GM23248 (cell line): ENCODE results near the gene TMEM263. TPM values are rescaled to one million over a fixed set of nuclear protein-coding genes. Genes with fewer than 3 reads are reported as not detected.
A peak's percentile ranks its signal among the peaks of the same experiment; 100 is the strongest.

Experiments
- DNase-seq: peaks from one replicate; pipeline ENCODE4 v3.0.0-alpha.2; 2015
- H2AFZ ChIP-seq: fragments of 200-600 bp; sonication (generic); 2 replicates; pipeline ENCODE4 v1.6.1; 2016; ENCODE audit warnings: antibody characterized with exemption
- H3F3A ChIP-seq: fragments of 200-600 bp; sonication (generic); 2 replicates; pipeline ENCODE4 v1.6.1; 2016; ENCODE audit warnings: mild to moderate bottlenecking, antibody characterized with exemption, mixed run types; ENCODE audit not compliant: insufficient read depth
- H3K27ac ChIP-seq: fragments of 200-600 bp; sonication (generic); 2 replicates; pipeline ENCODE4 v1.5.1; 2016; ENCODE audit warnings: mild to moderate bottlenecking
- H3K27me3 ChIP-seq: fragments of 200-600 bp; sonication (generic); replicated peaks from 2 replicates; pipeline ENCODE4 v1.6.1; 2016; ENCODE audit warnings: mild to moderate bottlenecking; ENCODE audit not compliant: insufficient read depth
- H3K36me3 ChIP-seq: fragments of 200-600 bp; sonication (generic); 2 replicates; pipeline ENCODE4 v1.6.1; 2016; ENCODE audit warnings: low read depth, mild to moderate bottlenecking
- H3K4me1 ChIP-seq: fragments of 200-600 bp; sonication (generic); 2 replicates; pipeline ENCODE4 v1.6.1; 2016; ENCODE audit warnings: mild to moderate bottlenecking; ENCODE audit not compliant: insufficient read depth
- H3K4me2 ChIP-seq: fragments of 200-600 bp; sonication (generic); one replicate; pipeline ENCODE4 v1.6.1; 2016; ENCODE audit warnings: mild to moderate bottlenecking; ENCODE audit not compliant: unreplicated experiment
- H3K4me3 ChIP-seq: fragments of 200-600 bp; sonication (generic); 2 replicates; pipeline ENCODE4 v1.5.1; 2016; ENCODE audit warnings: mild to moderate bottlenecking
- H3K79me2 ChIP-seq: fragments of 200-600 bp; sonication (generic); 2 replicates; pipeline ENCODE4 v1.6.1; 2016; ENCODE audit warnings: mild to moderate bottlenecking; ENCODE audit not compliant: insufficient read depth
- H3K9ac ChIP-seq: fragments of 200-600 bp; sonication (generic); 2 replicates; pipeline ENCODE4 v1.6.1; 2016; ENCODE audit warnings: mild to moderate bottlenecking
- H3K9me2 ChIP-seq: fragments of 200-600 bp; sonication (generic); 2 replicates; pipeline ENCODE4 v1.6.1; 2016; ENCODE audit warnings: mixed run types, mild to moderate bottlenecking, moderate library complexity; ENCODE audit not compliant: insufficient read depth
- H3K9me3 ChIP-seq: fragments of 200-600 bp; sonication (generic); one replicate; pipeline ENCODE4 v1.6.1; 2017; ENCODE audit warnings: low read depth
- H4K20me1 ChIP-seq: fragments of 200-600 bp; sonication (generic); 2 replicates; pipeline ENCODE4 v1.6.0; 2016; ENCODE audit not compliant: insufficient read depth
- EZH2 ChIP-seq: fragments of 200-600 bp; sonication (generic); IDR thresholded peaks from 2 replicates; pipeline ENCODE4 v1.6.1; 2018; ENCODE audit warnings: antibody characterized with exemption, mild to moderate bottlenecking; ENCODE audit not compliant: insufficient read depth, poor library complexity, severe bottlenecking
- EZH2phosphoT487 ChIP-seq: fragments of 200-600 bp; sonication (generic); IDR thresholded peaks from 2 replicates; pipeline ENCODE4 v1.6.1; 2018; ENCODE audit warnings: antibody characterized with exemption, moderate library complexity, mild to moderate bottlenecking, low read depth; ENCODE audit not compliant: insufficient read depth
- WGBS, 2 experiments: methylation state at CpG; one replicate each; pipeline ENCODE4 v1.1.6; 2015 to 2017; ENCODE audit warnings: low lambda C conversion rate in 2 of 2, low coverage in 1 of 2; ENCODE audit errors: missing lambda C conversion rate in 2 of 2; 5-methylcytosine and 5-hydroxymethylcytosine counted together
- in situ Hi-C: fragments of 300-500 bp; cut with MboI; formaldehyde crosslinking; loops from 2 replicates; pipeline ENCODE4 v1.15.0; 2020
- polyA plus RNA-seq: library from polyadenylated mRNA; unstranded; fragments of >200 nt; fragmentation: Nextera tagmentation; extraction: Ambion mirVana; gene quantifications from 2 replicates; pipeline ENCODE4 v1.2.1, GENCODE V29; 2016
- total RNA-seq: library from RNA; depleted of rRNA; stranded (reverse); fragments of >200 nt; shearing (Covaris generic); gene quantifications from 2 replicates; pipeline ENCODE4 v1.2.3, GENCODE V29; 2014

TMEM263 gene
- total and polyA plus RNA-seq, 2 experiments from 2014 or later = 136 to 147 TPM

DNA sequence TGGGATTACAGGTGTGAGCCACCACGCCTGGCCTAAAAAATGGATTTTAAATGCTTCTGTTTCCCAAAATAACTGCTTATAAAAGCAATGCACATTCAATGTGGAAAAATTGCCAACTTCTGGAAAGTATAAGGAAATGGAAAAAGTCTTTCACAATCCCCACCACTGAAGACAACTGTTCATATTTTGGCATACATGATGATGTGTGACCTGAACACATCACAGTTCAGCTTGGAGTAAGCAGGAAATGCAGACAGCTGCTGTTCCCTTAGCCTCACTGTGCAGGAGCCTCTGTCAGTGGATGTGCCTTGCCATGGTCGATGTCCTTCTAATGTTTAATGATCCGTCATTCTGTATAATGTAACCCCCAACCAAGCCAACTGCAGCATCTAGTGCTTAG, 26.1 kb downstream of the TMEM263 start:
- no peak overlapping the region for H3K4me3 ChIP-seq

DNA sequence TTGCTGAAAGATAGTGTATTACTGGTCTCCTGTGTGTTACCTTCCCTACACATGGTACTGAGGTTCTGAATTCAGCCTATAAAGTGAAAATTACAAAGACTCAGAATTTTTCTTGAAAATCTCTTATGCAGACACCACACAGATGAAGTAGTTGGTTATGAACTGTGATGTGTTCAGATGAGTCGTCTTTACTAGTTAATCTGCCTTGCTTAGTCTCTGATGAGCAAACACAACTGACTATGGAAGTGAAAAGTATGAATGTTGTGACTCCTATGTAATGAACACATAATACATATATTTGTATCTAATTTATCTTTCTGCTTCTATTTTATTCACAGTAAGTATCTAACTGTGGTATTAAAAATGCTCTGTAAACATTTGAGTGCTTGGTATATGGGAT, 26.5 kb downstream of the TMEM263 start:
- peaks cover 44% of the 10 kb centered on the region for H3F3A ChIP-seq
- DNase-seq = peak; percentile 67
- no peaks in the 10 kb centered on the region for H3K9me3 ChIP-seq
- 31 to 46% methylated on average over 1 of the region's 1 CpG for WGBS, 2 experiments
- in situ Hi-C loops = no loop called here
- H3K4me2 ChIP-seq = no peak overlapping the region
- no peak overlapping the region for H3K9ac ChIP-seq
- H3K9me2 ChIP-seq = no peaks in the 10 kb centered on the region
- H3K79me2 ChIP-seq = peaks cover 20% of the 10 kb centered on the region
- no peak overlapping the region for H2AFZ ChIP-seq
- H3K27ac ChIP-seq = peak overlapping the region; percentile 37
- H3K4me1 ChIP-seq = peaks cover 31% of the 10 kb centered on the region
- H3K27me3 ChIP-seq = no peaks in the 10 kb centered on the region
- no peak for TF ChIP-seq EZH2
- TF ChIP-seq EZH2phosphoT487 = no peak
- H3K4me3 ChIP-seq = no peak overlapping the region
- H4K20me1 ChIP-seq = no peaks in the 10 kb centered on the region; the same call in 1 of the 2 replicates
- H3K36me3 ChIP-seq = peaks cover 13% of the 10 kb centered on the region

More for the DNA sequence above, 26.1 kb downstream of the TMEM263 start:
- H3K79me2 ChIP-seq = peaks cover 20% of the 10 kb centered on the region
- no peak for TF ChIP-seq EZH2phosphoT487
- no peak for TF ChIP-seq EZH2
- no peak overlapping the region for H2AFZ ChIP-seq
- no peaks in the 10 kb centered on the region; the same call in 1 of the 2 replicates for H4K20me1 ChIP-seq
- WGBS, 2 experiments = 58 to 60% methylated on average over 3 of the region's 3 CpGs
- no peaks in the 10 kb centered on the region for H3K9me3 ChIP-seq
- H3K27ac ChIP-seq = peak overlapping the region; percentile 37
- H3K4me2 ChIP-seq = no peak overlapping the region
- H3K9ac ChIP-seq = no peak overlapping the region
- peak; percentile 54 for DNase-seq
- in situ Hi-C loops = no loop called here
- H3K36me3 ChIP-seq = peaks cover 13% of the 10 kb centered on the region
- peaks cover 34% of the 10 kb centered on the region for H3K4me1 ChIP-seq
- no peaks in the 10 kb centered on the region for H3K9me2 ChIP-seq
- H3K27me3 ChIP-seq = no peaks in the 10 kb centered on the region
- peaks cover 48% of the 10 kb centered on the region for H3F3A ChIP-seq

GRCh38 chr12:106984588-106985137, 29.0 kb downstream of the TMEM263 start:
- no peak overlapping the region for H3K27ac ChIP-seq
- TF ChIP-seq EZH2 (no peak), EZH2phosphoT487 (no peak)
- no peak for DNase-seq

DNA sequence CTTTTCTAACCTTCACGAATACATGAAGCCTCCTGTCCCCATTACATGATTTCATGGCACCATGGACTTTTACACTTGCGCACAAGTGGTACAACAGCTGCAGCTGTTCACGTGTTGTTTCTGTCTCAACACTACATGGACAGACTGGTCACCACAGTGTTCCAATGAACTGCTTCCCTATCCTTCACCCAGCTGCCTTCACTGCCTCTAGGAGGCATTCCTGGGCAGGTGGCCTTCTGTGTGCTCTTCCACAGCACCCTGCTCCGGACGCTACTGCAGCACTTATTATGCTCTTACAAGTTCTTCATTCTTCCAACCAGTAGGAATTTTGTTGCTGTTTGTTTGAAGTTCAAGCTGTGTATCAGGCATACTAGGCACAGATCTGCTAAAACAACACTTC, 29.8 kb downstream of the TMEM263 start:
- in situ Hi-C loops = no loop called here
- Histone ChIP-seq H3K9me3 (no peaks in the 10 kb centered on the region), H3K9me2 (no peaks in the 10 kb centered on the region), H3K4me1 (peaks cover 35% of the 10 kb centered on the region), H3K4me3 (peak overlapping the region; percentile 81), H3K9ac (peak overlapping the region; percentile 91), H3K79me2 (peaks cover 20% of the 10 kb centered on the region), H3K4me2 (peak overlapping the region; percentile 93), H2AFZ (no peak overlapping the region), H3F3A (peaks cover 26% of the 10 kb centered on the region), H4K20me1 (no peaks in the 10 kb centered on the region), H3K36me3 (0 out of 2 replicates have a peak, but pooled peaks cover 3% of the 10 kb centered on the region), H3K27ac (no peak overlapping the region), H3K27me3 (no peaks in the 10 kb centered on the region)
- no peak for TF ChIP-seq EZH2
- no peak for TF ChIP-seq EZH2phosphoT487
- 73 to 74% methylated on average over 5 of the region's 5 CpGs for WGBS, 2 experiments
- DNase-seq = no peak

More at GRCh38 chr12:106984588-106985137, 29.0 kb downstream of the TMEM263 start:
- H3K79me2 ChIP-seq = peaks cover 20% of the 10 kb centered on the region
- peaks cover 32% of the 10 kb centered on the region for H3F3A ChIP-seq
- 0 out of 2 replicates have a peak, but pooled peaks cover 3% of the 10 kb centered on the region for H3K36me3 ChIP-seq
- no peaks in the 10 kb centered on the region for H3K9me2 ChIP-seq
- H3K4me2 ChIP-seq = no peak overlapping the region
- no peak overlapping the region for H2AFZ ChIP-seq
- peaks cover 35% of the 10 kb centered on the region for H3K4me1 ChIP-seq
- no peak overlapping the region for H3K4me3 ChIP-seq
- 99 to 100% methylated on average over 6 of the region's 6 CpGs for WGBS, 2 experiments
- in situ Hi-C loops = no loop called here
- H4K20me1 ChIP-seq = no peaks in the 10 kb centered on the region
- H3K9ac ChIP-seq = no peak overlapping the region
- no peaks in the 10 kb centered on the region for H3K27me3 ChIP-seq
- H3K9me3 ChIP-seq = no peaks in the 10 kb centered on the region
